Ramos (cell line): ENCODE results near the gene STARD5.

ENCODE experiments used
- in situ Hi-C: fragments of 300-500 bp; cut with MboI; formaldehyde crosslinking; loops from one replicate; pipeline ENCODE4 v1.14.3; 2022; ENCODE audit warnings: low sequenced_read_pairs; ENCODE audit not compliant: unreplicated experiment

The STARD5 gene

GRCh38 chr15:81315452-81316175 lies 8.3 kb downstream of the STARD5 start:
- in situ Hi-C loops = loop anchor here (25.0 kb wide), 1 partner anchor 1222 kb away; the partner anchor contains the start of gene RPS17

- in situ Hi-C loops = loop anchor here (25.0 kb wide), 1 partner anchor 1223 kb away; the partner anchor contains the start of gene RPS17
Observed at GRCh38 chr15:81314378-81314777, 9.6 kb downstream of the STARD5 start.

GRCh38 chr15:81313686-81314085 lies 10.3 kb downstream of the STARD5 start:
- in situ Hi-C loops = loop anchor here (25.0 kb wide), 1 partner anchor 1224 kb away; the partner anchor contains the start of gene RPS17

GRCh38 chr15:81312790-81313543 lies 11.0 kb downstream of the STARD5 start:
- in situ Hi-C loops = loop anchor here (25.0 kb wide), 1 partner anchor 1224 kb away; the partner anchor contains the start of gene RPS17

DNA sequence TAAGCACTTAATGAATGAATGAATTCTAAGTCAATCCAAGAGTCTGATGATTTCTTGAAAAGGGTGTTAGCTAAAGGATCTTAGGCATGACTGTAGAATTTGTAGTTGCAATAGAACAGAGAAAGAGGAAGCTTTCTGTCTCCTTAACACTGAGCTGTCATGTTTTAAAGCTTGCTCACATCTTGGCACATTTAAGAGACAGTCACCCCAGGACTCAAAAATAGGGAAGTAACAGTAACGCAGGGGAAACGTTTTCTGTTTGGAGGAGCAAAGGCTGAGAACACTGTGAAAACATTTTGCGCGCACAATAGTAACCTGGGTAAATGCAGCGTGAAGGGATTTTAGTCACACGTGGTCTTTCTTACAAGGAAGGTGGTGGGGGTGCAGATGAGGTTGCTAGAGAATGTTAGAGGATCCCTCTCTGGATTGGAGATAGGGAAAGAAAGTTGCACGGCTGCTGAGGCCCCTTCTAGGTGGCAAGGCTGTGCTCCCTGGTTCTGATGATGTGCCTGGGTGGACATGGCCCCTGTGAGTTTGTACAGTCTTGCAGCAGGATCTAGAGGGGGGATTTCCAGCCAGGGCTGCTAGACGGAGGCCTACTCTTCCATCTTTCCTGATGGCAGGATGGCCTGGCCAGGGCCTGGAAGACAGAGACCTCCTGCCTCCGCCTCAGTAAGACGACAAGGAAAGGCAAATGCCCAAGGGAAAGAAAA lies 12.0 kb downstream of the STARD5 start:
- in situ Hi-C loops = loop anchor here (25.0 kb wide), 1 partner anchor 1225 kb away; the partner anchor contains the start of gene RPS17

DNA sequence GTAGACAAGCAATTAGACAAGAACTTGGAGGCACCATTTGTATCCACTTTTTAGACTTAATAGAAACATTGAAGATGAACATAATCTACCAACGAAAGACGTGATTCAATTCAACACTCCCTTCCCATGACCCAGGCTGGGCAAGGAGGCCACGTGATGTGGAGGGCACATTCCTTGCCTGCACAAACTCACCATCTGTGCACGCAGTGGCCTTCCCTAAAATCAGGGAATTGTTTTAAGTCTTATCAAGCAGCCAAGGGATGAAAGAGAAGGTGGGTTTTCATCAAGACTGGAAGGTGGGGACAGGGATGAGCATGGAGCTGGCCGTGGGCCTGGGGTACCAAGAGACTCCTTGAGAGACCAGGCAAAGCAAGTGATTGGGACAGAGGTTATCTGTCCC lies 13.5 kb downstream of the STARD5 start:
- in situ Hi-C loops = loop anchor here (25.0 kb wide), 1 partner anchor 1227 kb away; the partner anchor contains the start of gene RPS17

- in situ Hi-C loops = loop anchor here (25.0 kb wide), 1 partner anchor 1227 kb away; the partner anchor contains the start of gene RPS17
Observed at GRCh38 chr15:81309647-81310450, 14.1 kb downstream of the STARD5 start.

GRCh38 chr15:81308260-81308659 lies 15.7 kb downstream of the STARD5 start:
- in situ Hi-C loops = loop anchor here (25.0 kb wide), 1 partner anchor 1229 kb away; the partner anchor contains the start of gene RPS17

- in situ Hi-C loops = loop anchor here (25.0 kb wide), 1 partner anchor 1233 kb away; the partner anchor contains the start of gene RPS17
Observed at GRCh38 chr15:81304226-81304625, 19.7 kb downstream of the STARD5 start.

DNA sequence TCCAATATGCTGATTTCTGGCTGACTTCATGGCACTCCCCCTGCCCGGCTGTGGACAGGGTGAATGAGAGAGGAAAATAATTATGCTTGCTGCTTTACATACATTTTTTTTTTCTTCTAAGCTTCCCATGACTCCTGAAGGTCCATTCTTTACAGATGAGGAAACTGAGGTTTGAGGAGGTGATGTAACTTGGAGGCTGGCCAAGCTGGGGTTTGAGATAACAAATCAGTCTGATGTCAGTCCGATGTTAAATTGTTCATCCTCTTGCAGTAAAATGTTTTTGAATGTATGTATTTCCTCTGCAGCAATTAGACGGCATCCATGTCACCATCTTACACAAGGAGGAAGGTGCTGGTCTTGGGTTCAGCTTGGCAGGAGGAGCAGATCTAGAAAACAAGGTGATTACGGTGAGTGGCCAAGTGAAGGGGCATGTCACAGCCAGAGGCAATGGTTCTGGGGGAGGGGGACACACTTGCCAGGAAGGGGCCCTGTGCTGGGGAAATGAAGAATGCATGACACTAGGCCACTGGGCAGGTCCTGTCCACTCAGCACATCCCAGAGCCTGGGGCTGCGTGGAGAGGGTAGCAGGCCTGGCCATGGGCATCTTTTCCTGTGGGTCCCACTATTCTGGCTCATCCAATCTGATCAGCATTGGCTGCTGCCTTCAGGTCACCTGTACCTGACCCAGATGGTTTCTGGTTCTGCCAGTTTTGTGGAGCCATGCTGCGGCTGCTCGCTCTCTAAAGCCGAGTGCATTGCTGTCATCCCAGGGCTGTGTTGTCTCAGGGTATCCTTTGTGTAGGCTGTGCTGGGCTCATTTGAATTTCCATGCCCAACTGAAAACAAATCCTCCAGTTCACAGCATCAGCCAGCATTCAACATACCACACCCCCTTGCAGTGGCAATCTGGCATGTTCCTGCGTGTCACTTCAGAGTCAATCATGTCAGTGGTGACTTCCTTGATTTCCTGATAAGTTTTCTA lies 20.4 kb downstream of the STARD5 start:
- in situ Hi-C loops = loop anchor here (25.0 kb wide), 1 partner anchor 1234 kb away; the partner anchor contains the start of gene RPS17

- in situ Hi-C loops = loop anchor here (25.0 kb wide), 1 partner anchor 1235 kb away; the partner anchor contains the start of gene RPS17
Observed at GRCh38 chr15:81302701-81303109, 21.2 kb downstream of the STARD5 start.

- in situ Hi-C loops = loop anchor here (25.0 kb wide), 1 partner anchor 1235 kb away; the partner anchor contains the start of gene RPS17
Observed at GRCh38 chr15:81301815-81302399, 22.0 kb downstream of the STARD5 start.

DNA sequence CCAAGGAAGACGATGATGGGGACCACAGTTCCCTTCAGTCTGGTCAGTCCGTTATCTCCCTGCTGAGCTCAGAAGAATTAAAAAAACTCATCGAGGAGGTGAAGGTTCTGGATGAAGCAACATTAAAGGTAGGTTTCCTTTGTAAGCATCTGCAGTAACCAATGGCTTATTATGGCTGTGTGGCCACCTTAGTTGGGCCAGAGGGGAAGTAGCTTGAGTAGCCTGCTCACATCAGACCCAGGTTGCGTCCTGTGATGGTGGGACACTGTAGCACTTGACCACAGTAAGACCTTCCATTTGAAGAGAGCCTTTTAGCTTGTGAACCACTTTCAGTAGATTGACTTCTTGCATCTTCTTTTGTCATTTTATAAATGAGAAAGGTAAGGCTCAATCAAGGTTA lies 22.6 kb downstream of the STARD5 start:
- in situ Hi-C loops = loop anchor here (25.0 kb wide), 1 partner anchor 1236 kb away; the partner anchor contains the start of gene RPS17

GRCh38 chr15:81299630-81300273 lies 24.2 kb downstream of the STARD5 start:
- in situ Hi-C loops = loop anchor here (10.0 to 25.0 kb wide), 2 partner anchors 555 to 1238 kb away; partner anchors contain the start of gene RPS17

- in situ Hi-C loops = loop anchor here (10.0 kb wide), 1 partner anchor 556 kb away; no protein-coding TSS in a partner anchor
Observed at GRCh38 chr15:81299156-81299555, 24.8 kb downstream of the STARD5 start.

GRCh38 chr15:81298611-81299010 lies 25.3 kb downstream of the STARD5 start:
- in situ Hi-C loops = loop anchor here (10.0 kb wide), 1 partner anchor 556 kb away; no protein-coding TSS in a partner anchor
